Posterior cingulate gyrus (tissue), 11 donors: ENCODE results near the gene FGF21.

Experiments used
- DNase-seq, 10 donors: peaks; one replicate each; pipeline versions ENCODE4 v3.0.0 to v3.0.0-alpha.2; 2020 to 2021; ENCODE audit warnings: mixed read lengths in 3 of 10
- intact Hi-C: fragments of 100-400 bp; cut with DNase I; formaldehyde crosslinking; loops from one replicate; pipeline ENCODE4 v1.15.1; 2023

Gene FGF21

DNA sequence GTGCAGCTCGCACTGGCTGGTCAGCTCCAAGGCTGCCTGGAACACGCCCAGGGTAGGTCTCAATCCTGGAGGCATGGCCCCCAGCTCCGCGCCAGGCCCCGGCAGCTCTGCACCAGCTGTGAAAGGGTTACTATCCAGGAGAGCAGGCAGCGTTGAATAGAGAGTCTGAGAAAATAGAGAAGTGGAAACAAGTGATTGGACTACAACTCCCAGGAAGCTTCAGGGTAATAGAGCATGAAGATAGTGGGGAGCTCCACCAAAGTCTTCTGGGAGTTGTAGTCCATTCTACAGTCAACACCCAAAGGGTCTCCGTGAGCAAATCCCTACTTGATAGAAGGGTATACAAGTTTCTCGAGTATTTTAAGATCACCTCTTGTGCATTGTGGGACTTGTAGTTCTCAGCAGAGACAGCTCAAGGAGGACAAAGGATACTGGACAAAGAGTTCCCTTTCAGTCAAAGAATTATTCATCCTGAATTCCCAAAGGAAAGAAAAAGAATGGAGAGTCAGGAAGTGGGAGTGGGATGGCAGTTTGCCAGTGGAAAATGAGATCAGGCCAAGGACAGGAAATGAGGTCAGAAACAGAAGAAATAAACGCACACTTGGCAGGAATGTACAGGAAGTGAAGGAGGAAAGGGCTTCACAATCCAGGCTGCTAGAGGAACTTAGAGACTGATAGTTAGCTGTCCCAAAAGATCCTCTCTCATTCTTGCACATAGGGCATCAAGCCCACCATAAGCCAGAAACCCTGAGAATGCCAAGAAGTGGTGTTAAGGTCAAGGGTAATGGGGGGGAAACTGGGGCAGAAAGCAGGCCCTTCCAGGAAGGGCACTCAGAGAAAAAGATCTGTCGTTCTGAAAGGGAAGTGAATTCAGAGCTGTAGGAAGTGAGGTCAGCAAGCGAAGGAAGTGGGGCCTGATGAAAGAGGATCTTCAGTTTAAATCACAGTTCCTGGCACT, 30.2 kb upstream of the FGF21 start:
- intact Hi-C loops, result loop anchor here (5.0 kb wide), 1 partner anchor 78 kb away; the partner anchor contains the start of gene CA11
- DNase-seq, result peak in 1 of 10 donors; percentile 2

DNA sequence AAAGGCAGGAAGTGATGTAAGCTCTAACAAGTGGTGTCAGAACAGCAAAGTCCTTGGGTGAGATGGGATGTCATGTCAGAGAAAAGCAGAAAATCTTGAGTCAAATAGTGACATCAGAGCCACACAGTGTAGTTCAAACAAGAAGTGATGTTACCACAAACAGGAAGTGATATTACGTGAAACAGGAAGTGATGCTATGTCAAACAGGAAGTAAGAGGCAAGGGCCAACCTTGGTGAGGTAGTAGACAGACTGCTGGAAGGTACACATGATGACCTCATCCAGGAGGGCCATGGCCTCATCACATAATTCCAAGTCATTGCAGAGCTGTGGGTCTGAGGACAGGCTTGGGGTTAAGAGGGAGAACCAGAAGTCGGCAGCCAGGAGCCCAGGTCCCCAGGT, 28.8 kb upstream of the FGF21 start:
- DNase-seq, result no peak
- intact Hi-C loops, result no loop called here

- intact Hi-C loops, result no loop called here
- DNase-seq, result no peak
Observed at GRCh38 chr19:48728911-48729664, 26.2 kb upstream of the FGF21 start.

- intact Hi-C loops, result no loop called here
- DNase-seq, result no peak
Observed at GRCh38 chr19:48731452-48731851, 23.9 kb upstream of the FGF21 start.

GRCh38 chr19:48734625-48735024, 20.7 kb upstream of the FGF21 start:
- intact Hi-C loops, result no loop called here
- DNase-seq, result no peak

- intact Hi-C loops, result no loop called here
- no peak for DNase-seq
Observed at GRCh38 chr19:48735031-48735615, 20.2 kb upstream of the FGF21 start.

DNA sequence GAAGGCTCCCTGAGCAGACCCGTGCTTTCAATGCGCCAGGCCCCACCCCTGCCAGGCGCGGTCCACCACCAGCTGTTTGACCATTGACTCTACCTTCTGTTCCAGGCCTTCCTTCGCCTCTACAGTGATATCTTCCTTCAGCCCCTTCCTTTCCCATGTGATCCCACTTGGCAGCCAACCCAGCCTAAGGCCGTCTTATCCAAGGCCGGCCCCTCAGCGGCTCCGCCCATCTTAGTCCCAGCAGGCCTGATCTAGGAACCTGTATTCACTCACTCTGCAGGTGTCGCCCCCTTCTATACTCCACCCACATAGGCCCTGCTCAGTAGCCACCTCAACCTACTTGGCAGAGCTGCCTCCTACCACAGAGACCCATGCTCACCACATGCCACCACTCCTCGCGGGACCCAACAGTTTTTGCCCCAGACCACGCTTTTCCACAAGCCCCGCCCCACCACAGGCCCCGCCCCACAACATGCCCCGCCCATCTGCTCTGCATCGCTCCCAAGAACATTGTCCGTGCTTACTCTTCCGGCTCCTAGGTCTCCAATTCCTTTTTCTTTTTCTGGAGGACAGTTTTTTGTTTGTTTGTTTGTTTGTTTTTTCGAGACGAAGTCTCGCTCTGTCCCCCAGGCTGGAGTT, 17.8 kb upstream of the FGF21 start:
- intact Hi-C loops, result no loop called here
- DNase-seq, result no peak

- DNase-seq, result peak; percentile 73 to 98 (median 86)
- intact Hi-C loops, result no loop called here
Observed at GRCh38 chr19:48738557-48739403, 16.5 kb upstream of the FGF21 start.

GRCh38 chr19:48739404-48740163, 15.7 kb upstream of the FGF21 start:
- intact Hi-C loops, result no loop called here
- peak in 1 of 10 donors; percentile 58 for DNase-seq

- intact Hi-C loops, result no loop called here
- peak in 1 of 10 donors; percentile 66 for DNase-seq
Observed at GRCh38 chr19:48740164-48740972, 15.0 kb upstream of the FGF21 start, which contains the start of gene RASIP1. TSS of gene RASIP1 (minus strand) at chr19:48740610. CDS start at chr19:48740282, 328 bp downstream.

- intact Hi-C loops, result no loop called here
- peak in 1 of 10 donors; percentile 72 for DNase-seq
Observed at GRCh38 chr19:48741129-48741999, 14.0 kb upstream of the FGF21 start.

DNA sequence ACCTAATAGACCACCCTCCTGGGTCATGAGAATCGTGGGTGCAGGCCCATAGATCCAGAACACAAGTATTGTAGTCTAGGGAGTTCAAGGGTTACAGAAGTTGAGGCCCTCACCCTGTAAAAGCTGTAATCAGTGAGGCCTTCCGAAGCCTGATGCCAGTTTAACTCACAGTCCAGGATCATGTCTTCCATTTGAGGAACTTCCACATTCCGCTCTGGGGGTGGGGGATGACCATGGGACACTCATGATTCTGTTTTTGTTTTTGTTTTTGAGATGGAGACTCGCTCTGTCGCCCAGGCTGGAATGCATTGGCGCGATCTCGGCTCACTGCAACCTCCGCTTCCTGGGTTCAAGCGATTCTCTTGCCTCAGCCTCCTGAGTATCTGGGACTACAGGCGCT, 13.2 kb upstream of the FGF21 start:
- no peak for DNase-seq
- intact Hi-C loops, result no loop called here

DNA sequence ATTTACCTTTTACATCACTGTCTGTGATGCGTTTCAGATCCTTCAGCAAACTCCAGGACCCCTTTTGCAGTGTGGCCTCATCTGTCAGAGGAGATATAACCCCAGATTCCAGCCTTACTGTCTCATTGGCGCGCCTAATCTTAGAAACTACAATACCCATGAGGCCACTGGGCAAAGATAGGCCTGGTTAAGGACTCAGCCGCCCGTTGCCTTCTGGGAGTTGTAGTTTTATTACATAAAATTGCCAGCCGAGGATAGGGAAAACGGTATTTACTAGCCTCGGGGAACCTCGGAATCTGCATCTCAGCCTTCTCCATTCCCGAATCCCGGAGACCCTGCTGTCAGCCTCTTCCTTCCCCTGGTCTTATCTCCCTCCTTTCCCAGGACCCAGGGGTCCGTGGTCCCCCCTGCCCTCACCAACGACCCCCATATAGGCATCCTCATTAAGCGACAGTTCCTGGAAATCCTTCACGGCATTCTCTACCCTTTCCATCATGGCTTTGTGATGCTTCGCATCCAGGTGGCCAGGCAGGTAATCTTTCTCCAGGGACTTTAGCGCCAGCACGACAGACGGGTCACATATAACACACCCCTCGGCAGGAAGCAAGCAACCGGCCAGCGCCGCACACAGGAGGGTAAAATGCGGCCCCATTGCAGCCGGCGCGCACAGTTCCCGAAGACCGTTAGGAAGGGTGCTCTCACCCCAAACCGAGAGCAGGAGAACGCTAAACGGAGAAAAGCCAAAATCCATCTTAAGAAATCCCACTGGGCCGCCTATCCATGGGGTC, 9.9 kb upstream of the FGF21 start:
- intact Hi-C loops, result no loop called here
- DNase-seq, result peak in 9 of 10 donors; percentile 42 to 94 (median 67)

GRCh38 chr19:48746110-48746509, 9.2 kb upstream of the FGF21 start:
- DNase-seq, result peak in 1 of 10 donors; percentile 10
- intact Hi-C loops, result no loop called here

DNA sequence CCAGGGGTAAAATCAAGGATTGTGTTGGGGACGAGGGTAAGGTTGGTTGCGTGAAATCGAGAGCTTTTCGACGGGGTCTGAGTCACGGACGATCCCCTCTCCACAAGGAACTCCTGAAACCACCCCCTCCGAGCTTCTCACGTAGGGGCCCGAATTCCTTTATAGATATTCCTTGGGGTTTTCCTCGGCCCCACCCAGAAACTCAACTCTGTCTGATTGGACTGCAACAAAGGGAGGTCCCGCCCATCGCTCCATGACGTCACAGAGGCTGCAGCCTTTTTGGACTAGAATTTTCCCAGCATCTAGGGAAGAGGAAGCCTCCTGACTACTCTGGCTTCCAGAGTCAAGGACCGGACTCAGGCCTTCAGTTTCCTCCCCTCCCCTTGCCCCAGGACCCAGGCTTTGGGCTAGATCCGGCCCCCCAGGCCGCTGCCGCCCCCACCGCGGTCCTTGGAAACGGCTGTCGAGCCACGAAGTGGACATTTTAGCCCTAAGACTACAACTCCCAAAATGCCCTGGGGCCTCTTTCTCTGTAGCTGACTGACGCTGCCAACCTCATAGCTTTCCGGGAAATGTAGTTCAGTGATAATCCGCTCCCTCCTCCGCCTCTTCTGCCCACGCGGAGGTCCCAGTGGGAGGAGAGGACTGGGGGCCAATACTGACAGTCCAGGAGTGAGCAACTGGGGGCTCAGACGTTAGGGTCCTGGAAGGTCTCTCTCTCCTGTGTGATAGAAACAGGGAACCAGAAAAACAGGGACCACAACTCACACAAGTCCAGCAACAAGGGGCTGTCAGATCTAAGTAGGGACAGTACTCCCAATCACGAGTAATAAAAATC, 8.4 kb upstream of the FGF21 start, which contains the start of gene IZUMO1:
TSS of gene IZUMO1 (minus strand) at position 172 of the 838 bp plus-strand sequence. CDS start 1,050 bp downstream, outside the sequence.
- intact Hi-C loops, result no loop called here
- DNase-seq, result peak; percentile 52 to 95 (median 70)
